Right lobe of liver (tissue), 4 donors: Measurements from ENCODE around the gene NDOR1.

Experiments used
- CTCF ChIP-seq, 4 donors: fragments of 200-600 bp in 3 of 4; fragments of 450-650 bp in 1 of 4; IDR thresholded peaks; one replicate each; pipeline versions ENCODE4 v1.5.1 to v1.8.0; 2016 to 2022; ENCODE audit warnings: antibody characterized with exemption in 4 of 4, mild to moderate bottlenecking in 2 of 4
- POLR2A ChIP-seq: fragments of 450-650 bp; IDR thresholded peaks from one replicate; pipeline ENCODE4 v1.6.1; 2017; ENCODE audit warnings: antibody characterized with exemption, mild to moderate bottlenecking
- donor health status: DM: no; HTN: no; CAD: no.
- donor health status: DM: no; HTN: no; CAD: no.
- donor health status: DM: no; HTN: yes; CAD: no.

- TF ChIP-seq CTCF (IDR thresholded peaks at IDR 0.05) (no peak), POLR2A (no peak)
These were observed 12.0 kb downstream of the NDOR1 start for GRCh38 chr9:137217276-137218211.
